Bone marrow (tissue), 2 donors: ENCODE data around the gene JAK1.
"Not testable (repeated sequence)": the region's sequence is repeated elsewhere in the genome, so short reads cannot be mapped to it uniquely, and the experiment has no call there.

ENCODE experiments used
- DNase-seq, 2 donors: peaks; one replicate each; lab custom pipeline; 2025; lab: John Stamatoyannopoulos, UW

The JAK1 gene

GRCh38 chr1:64838486-64838885, 127.9 kb downstream of the JAK1 start:
- no peak for DNase-seq

- DNase-seq, result no peak
These were observed 129.5 kb downstream of the JAK1 start for GRCh38 chr1:64836802-64837201.

GRCh38 chr1:64834734-64835133, 131.6 kb downstream of the JAK1 start:
- no peak for DNase-seq

DNA sequence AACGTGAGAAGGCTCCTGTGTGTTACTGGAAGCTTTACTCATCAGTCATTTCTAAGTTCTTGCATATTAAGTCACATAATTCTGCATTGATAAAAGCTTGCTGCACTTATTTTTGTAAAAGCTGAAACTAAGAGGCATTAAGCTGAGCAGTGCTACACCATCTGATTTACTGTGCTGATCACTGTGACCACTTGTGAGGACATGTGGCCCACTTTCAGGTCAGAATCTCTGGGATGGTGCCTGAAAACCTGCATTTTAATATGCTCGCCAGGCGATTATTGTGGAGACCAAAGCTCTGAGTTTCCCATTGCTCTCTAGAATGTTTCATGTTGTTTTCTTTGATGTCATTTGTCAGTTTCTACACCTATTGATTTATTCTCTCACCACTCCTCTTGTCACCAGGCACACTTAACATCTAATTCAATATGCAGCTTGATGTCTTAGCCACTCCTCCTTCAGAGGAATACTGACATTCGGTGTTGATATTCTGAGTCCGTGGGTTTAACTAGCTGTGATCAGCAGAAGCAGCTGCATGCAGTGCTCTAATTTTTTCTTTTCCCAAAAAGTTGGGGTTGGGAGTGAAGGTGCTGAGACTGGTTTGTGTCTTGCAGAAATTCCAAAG, 136.2 kb downstream of the JAK1 start:
- DNase-seq, result no peak

- DNase-seq, result no peak
These were observed 136.8 kb downstream of the JAK1 start for GRCh38 chr1:64829411-64830029.

GRCh38 chr1:64828829-64829228, 137.5 kb downstream of the JAK1 start:
- DNase-seq, result no peak

DNA sequence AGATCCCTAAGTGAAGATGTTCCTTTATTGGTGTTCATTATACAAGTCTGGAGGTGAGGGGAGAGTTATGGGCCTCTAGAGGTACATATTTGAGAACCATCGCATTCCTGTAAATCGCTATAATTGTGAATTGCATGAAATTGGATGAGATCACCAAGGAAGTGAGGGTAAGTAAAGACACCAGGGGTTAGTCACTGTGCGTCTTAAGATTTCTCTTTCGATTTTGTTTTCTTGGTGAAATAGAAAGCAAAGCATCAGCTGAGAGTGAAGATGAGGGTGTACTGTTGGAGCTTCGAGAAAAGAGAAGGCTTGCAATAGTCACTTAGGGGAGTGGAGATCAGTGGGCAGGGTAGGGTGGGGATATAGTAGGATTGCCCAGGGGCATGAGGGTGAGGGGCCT, 139.4 kb downstream of the JAK1 start:
- DNase-seq, result no peak

- peak; percentile 14 to 22 for DNase-seq
These were observed 142.5 kb downstream of the JAK1 start for GRCh38 chr1:64823691-64824476.

GRCh38 chr1:64822621-64823020, 143.7 kb downstream of the JAK1 start:
- no peak for DNase-seq

DNA sequence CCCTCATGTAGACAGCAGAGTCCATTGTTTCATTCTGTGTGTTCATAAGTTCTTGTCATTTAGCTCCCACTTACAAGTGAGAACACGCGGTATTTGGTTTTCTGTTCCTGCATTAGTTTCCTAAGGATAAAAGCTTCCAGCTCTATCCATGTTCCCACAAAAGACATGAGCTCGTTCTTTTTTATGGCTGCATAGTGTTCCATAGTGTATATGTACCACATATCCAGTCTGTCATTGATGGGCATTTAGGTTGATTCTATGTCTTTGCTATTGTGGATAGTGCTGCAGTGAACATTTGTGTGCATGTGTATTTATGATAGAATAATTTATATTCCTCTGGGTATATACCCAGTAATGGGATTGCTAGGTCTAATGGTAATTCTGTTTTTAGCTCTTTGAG, 145.8 kb downstream of the JAK1 start:
- DNase-seq, result not testable (repeated sequence)

DNA sequence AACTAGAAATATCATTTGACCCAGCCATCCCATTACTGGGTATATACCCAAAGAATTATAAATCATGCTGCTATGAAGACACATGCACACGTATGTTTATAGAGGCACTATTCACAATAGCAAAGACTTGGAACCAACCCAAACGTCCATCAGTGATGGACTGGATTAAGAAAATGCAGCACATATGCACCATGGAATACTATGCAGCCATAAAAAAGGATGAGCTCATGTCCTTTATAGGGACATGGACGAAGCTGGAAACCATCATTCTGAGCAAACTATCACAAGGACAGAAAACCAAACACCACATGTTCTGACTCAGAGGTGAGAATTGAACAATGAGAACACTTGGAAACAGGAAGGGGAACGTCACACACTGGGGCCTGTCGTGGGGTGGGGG, 149.0 kb downstream of the JAK1 start:
- not testable (repeated sequence) for DNase-seq

GRCh38 chr1:64814427-64814826, 151.9 kb downstream of the JAK1 start:
- no peak for DNase-seq

GRCh38 chr1:64811131-64811530, 155.2 kb downstream of the JAK1 start:
- no peak for DNase-seq

DNA sequence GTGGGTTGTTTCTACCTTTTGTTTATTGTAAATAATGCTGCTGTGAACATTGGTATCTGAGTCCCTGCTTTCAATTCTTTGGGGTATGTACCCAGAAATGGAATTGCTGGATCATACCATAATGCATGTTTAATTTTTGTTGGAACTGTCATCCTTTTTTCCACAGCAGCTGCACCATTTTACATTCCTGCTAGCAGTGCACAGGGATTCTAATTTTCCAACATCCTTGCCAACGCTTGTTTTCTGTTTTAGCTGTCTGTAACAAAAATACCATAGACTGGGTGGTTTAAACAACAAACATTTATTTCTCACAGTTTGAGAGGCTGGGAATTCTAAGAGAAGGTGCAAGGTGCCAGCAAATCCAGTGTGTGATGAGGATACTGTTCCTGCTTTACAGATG, 156.3 kb downstream of the JAK1 start:
- no peak for DNase-seq

DNA sequence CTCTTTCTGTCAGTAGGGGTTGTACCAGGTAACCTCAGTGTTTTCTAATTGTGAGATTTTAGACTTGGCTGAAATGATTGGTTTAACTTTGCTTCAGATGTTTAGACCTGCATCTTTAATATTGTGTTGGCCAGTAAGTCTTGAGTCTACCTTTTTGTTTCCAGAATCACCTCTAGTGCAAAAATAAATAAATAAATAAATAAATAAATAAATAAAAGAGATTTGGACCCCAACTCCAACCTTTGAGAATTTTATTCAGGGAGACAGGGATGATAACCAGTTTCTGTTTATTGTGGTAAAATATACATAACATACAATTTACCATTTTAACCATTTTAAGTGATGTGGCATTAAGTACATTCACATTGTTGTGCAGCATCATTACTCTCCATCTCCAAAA, 157.0 kb downstream of the JAK1 start:
- DNase-seq, result no peak

GRCh38 chr1:64801851-64802523, 164.4 kb downstream of the JAK1 start:
- DNase-seq, result no peak

GRCh38 chr1:64798872-64799271, 167.5 kb downstream of the JAK1 start:
- no peak for DNase-seq

DNA sequence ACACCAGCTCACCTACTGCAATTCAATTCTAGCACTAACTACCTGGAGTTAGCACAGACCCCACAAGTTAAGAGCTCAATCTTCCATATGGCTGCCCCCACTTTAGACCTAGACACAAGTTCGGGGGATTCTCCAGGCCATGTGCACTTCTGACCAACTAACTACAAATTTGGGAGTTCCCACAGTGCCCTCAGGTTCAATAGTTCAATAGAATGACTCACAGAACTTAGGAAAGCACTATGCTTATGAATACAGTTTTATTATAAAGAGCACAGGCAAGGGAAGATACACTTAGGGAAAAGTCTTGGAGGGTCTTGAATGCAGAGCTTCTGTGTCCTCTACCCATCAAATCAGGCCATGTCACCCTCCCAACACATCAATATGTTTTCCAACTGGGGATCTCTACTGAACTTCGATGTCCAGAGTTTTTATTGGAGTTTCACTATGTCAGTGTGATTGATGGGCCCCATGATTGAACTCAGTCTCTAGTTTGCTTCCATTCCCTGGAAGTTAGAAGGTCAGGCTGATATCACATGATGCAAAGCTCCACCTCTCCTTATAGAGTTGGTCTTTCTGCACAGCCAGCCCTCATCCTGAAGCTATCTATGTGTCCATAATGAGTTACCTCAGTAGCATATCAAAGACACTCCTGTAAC, 175.4 kb downstream of the JAK1 start:
- DNase-seq, result no peak
